ENCODE measurements around the gene STOX2. TPM values are rescaled to one million over a fixed set of nuclear protein-coding genes. Genes with fewer than 3 reads are reported as not detected.

The STOX2 gene
- total and polyA plus RNA-seq, 2 donors (not counting 3 experiments of a cell fraction or from before 2014, with no cell fraction given) = 0.03 to 0.24 TPM

DNA sequence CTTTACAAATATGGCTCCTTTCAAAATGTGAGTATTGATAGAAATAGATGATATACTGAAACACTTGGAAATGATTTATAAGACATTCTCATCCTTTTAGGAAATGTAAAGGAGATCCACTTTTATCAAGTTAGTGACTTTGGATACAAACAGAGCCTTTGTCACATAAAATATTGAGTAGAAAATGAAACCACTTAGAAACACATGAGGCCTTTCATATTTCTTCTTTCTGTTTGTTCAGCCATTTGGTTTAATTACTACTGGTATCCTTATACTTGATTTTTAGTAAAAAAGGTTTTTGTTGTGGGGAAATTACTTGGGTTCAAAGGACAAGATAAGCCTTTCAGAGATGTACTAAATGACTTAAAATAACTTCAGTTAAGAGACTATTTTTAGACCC lies 4.1 kb downstream of the STOX2 start:
- Histone ChIP-seq H3K9me1 (replicated peaks; ENCODE audit: control insufficient read depth, extremely low read depth, insufficient read depth, low read length) (no peaks in the 10 kb centered on the region), H4K20me1 (replicated peaks; ENCODE audit: control insufficient read depth, extremely low read depth, insufficient read depth, low read length) (no peaks in the 10 kb centered on the region), H3K9me3 (replicated peaks; ENCODE audit: control insufficient read depth, insufficient read depth, low read length) (no peaks in the 10 kb centered on the region), H3K4me1 (ENCODE audit: control insufficient read depth, extremely low read depth, insufficient read depth, low read length) (no peaks in the 10 kb centered on the region), H3K4me2 (ENCODE audit: insufficient read depth, low read length) (no peak overlapping the region), H3K79me2 (ENCODE audit: control insufficient read depth, insufficient read depth, low read length) (no peaks in the 10 kb centered on the region), H2AFZ (ENCODE audit: low read depth, low read length) (no peak overlapping the region), H3K36me3 (ENCODE audit: control insufficient read depth in 2 of 2, extremely low read depth in 1 of 2, insufficient read depth in 2 of 2, low read length in 2 of 2) (no peaks in the 10 kb centered on the region), H3K27me3 (ENCODE audit: control insufficient read depth in 2 of 2, insufficient read depth in 2 of 2, low read length in 2 of 2) (peaks cover 19 to 23% of the 10 kb centered on the region in 2 experiments), H3K27ac (ENCODE audit: insufficient read depth, low read depth, low read length) (no peak overlapping the region), H3K4me3 (replicated peaks in 1 of 3; ENCODE audit: insufficient read depth in 1 of 3, low read depth in 1 of 3, low read length in 3 of 3) (no peak overlapping the region), H3K9ac (replicated peaks; ENCODE audit: extremely low read depth, insufficient read depth, low read length) (no peak overlapping the region)
- TF ChIP-seq POLR2AphosphoS5 (IDR thresholded peaks at IDR 0.05; ENCODE audit: insufficient read depth, low read depth, low read length) (no peak), MYC (IDR thresholded peaks at IDR 0.05; ENCODE audit: low read depth, low read length) (no peak), GATA2 (IDR thresholded peaks at IDR 0.05; ENCODE audit: insufficient read depth, insufficient read length, low read depth, low read length) (no peak), POLR2A (IDR thresholded peaks at IDR 0.05; ENCODE audit: low read depth, low read length) (no peak), EZH2 (IDR thresholded peaks at IDR 0.05; ENCODE audit: borderline replicate concordance, low read depth, low read length, severe bottlenecking) (no peak), JUN (IDR thresholded peaks at IDR 0.05; ENCODE audit: borderline replicate concordance, insufficient read depth, insufficient read length, low read depth) (no peak), FOS (IDR thresholded peaks at IDR 0.05; ENCODE audit: borderline replicate concordance, insufficient read depth, low read length) (no peak)
- TF ChIP-seq, protein P1, sequence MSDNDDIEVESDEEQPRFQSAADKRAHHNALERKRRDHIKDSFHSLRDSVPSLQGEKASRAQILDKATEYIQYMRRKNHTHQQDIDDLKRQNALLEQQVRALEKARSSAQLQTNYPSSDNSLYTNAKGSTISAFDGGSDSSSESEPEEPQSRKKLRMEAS (IDR thresholded peaks at IDR 0.05; ENCODE audit: insufficient read depth, insufficient read length) = no peak
- TF ChIP-seq, protein P2, sequence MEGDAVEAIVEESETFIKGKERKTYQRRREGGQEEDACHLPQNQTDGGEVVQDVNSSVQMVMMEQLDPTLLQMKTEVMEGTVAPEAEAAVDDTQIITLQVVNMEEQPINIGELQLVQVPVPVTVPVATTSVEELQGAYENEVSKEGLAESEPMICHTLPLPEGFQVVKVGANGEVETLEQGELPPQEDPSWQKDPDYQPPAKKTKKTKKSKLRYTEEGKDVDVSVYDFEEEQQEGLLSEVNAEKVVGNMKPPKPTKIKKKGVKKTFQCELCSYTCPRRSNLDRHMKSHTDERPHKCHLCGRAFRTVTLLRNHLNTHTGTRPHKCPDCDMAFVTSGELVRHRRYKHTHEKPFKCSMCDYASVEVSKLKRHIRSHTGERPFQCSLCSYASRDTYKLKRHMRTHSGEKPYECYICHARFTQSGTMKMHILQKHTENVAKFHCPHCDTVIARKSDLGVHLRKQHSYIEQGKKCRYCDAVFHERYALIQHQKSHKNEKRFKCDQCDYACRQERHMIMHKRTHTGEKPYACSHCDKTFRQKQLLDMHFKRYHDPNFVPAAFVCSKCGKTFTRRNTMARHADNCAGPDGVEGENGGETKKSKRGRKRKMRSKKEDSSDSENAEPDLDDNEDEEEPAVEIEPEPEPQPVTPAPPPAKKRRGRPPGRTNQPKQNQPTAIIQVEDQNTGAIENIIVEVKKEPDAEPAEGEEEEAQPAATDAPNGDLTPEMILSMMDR (IDR thresholded peaks at IDR 0.05; ENCODE audit: extremely low read depth in 1 of 2, insufficient read depth in 1 of 2, low read depth in 1 of 2, low read length in 2 of 2) = no peak
- dilution Hi-C loops (cut with MboI; ENCODE audit: extremely low pct_ligation_motif_present, low sequenced_read_pairs) (no loop called here), intact Hi-C loops (cut with micrococcal nuclease) (loop anchor here (5.0 kb wide), 1 partner anchor 187 kb away; no protein-coding TSS in a partner anchor)
- FAIRE-seq = no peak
- POLR2A ChIA-PET = no interaction called here
- no peak for DNase-seq (ENCODE audit: low read depth, low spot score)
- CTCF ChIA-PET = no interaction called here
- no TSS peak for BruUV-seq (replicated peaks)
